ENCODE measurements around the gene RASSF4.

DNA sequence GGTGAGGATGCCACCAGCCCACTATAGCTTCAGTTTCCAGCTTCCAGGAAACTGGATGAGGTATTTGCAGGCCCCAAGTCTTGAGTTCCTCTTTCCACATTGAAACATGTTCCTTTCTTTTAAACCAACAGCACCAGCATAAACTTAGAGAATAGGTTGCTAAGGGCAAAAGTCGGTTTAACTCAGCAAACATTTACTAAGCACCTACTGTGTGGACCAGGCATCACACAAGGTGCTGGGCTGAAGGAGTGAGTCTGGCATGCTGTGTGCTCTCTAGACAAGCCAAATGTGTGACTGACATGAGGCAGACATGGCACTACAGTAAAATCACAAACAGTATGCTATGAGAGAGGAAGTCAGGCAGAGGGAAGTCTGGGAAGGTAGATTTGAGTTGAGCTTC is 11.0 kb upstream of the RASSF4 start:
- TF ChIP-seq YY1 (IDR thresholded peaks at IDR 0.05; ENCODE audit: insufficient read depth, insufficient read length) = no peak
- no peak for TF ChIP-seq SUZ12 (IDR thresholded peaks at IDR 0.05; ENCODE audit: extremely low read depth, insufficient read depth, insufficient read length)
- no peak for TF ChIP-seq ZNF274 (IDR thresholded peaks at IDR 0.05; ENCODE audit: low read depth, low read length)

All from NT2/D1 (cell line).